Thoracic aorta (tissue), 2 donors: Measurements from ENCODE around the gene ZNF346. TPM values are rescaled to one million over a fixed set of nuclear protein-coding genes. Genes with fewer than 3 reads are reported as not detected.
"Not testable (repeated sequence)": the region's sequence is repeated elsewhere in the genome, so short reads cannot be mapped to it uniquely, and the experiment has no call there.

ENCODE experiments used
- ATAC-seq: fragments of 150-250 bp; one replicate; pipeline ENCODE4 v1.8.0; 2017; ENCODE audit warnings: low read depth; ENCODE audit not compliant: insufficient number of reproducible peaks, low FRiP score
- DNase-seq: peaks from one replicate; pipeline ENCODE4 v3.0.0-alpha.2; 2020; ENCODE audit warnings: low spot score
- H3K27ac ChIP-seq, 2 donors: fragments of 200-600 bp; sonication (generic); 1 replicate in 1 of 2; 2 replicates in 1 of 2; pipeline ENCODE4 v1.5.1; 2016; ENCODE audit warnings: mild to moderate bottlenecking in 2 of 2, moderate library complexity in 2 of 2
- H3K27me3 ChIP-seq: fragments of 200-600 bp; sonication (generic); replicated peaks from 2 replicates; pipeline ENCODE4 v1.6.0; 2016; ENCODE audit warnings: mild to moderate bottlenecking; ENCODE audit not compliant: insufficient read depth
- H3K36me3 ChIP-seq: fragments of 200-600 bp; sonication (generic); one replicate; pipeline ENCODE4 v1.5.1; 2016
- H3K4me1 ChIP-seq, 2 donors: fragments of 200-600 bp; sonication (generic); 1 replicate in 1 of 2; 2 replicates in 1 of 2; pipeline versions ENCODE4 v1.5.1 to v1.6.0; 2016; ENCODE audit warnings: low read depth in 2 of 2, mild to moderate bottlenecking in 1 of 2; ENCODE audit not compliant: control insufficient read depth in 1 of 2
- H3K4me3 ChIP-seq: fragments of 200-600 bp; sonication (generic); 2 replicates; pipeline ENCODE4 v1.5.1; 2016; ENCODE audit warnings: mild to moderate bottlenecking
- H3K9me3 ChIP-seq: fragments of 200-600 bp; sonication (generic); 2 replicates; pipeline ENCODE4 v1.5.1; 2016
- total RNA-seq, 2 donors: library from RNA; depleted of rRNA; stranded (reverse); fragments of >200 nt; gene quantifications; one replicate each; pipeline versions ENCODE4 v1.1.0 to v1.2.3, GENCODE V29; 2016
- TF ChIP-seq, protein P1 (sequence below): fragments of 200-600 bp; sonication (generic); IDR thresholded peaks from one replicate; pipeline ENCODE4 v1.5.1; 2019; ENCODE audit warnings: antibody characterized with exemption

Gene ZNF346
- total RNA-seq, 2 donors from 2014 or later = 22.9 to 25.1 TPM

DNA sequence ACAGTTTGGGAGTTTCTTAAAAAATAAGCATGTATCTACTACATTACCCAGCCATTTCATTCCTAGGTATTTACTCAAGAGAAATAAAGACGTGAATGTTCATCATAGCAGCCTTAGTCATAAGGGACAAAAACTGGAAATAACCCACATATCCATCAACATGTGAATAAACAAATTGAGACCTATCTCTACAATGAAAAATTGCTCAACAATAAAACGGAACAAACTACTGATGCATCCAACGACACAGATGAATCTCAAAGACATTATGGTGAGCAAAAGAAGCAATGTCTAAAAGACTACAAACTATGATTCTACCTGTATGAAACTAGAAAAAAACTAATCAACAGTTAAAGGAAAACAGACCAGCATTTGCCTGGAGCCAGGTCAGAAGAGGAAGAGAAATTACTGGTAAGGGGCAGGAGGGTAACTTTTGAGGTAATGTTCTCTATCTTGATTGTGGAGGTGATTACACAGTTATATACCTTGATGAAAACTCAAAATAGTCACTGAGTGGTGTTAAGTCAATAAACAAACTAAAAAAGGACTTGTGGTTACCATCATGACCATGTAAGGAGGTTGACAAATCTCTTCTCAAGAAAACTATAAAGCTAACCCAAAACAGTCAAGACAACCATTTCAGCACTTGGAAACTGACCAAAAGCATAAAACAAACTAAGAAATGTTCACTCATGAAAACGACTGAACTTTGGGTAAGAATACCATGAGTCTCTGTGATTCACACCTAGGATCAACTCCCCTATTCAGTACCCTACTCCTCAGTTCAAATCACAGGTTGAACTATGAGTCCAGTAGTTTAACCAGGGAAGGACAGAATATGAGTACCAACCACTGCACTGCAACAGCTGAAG is 26.4 kb upstream of the ZNF346 start:
- Histone ChIP-seq H3K27ac (peak overlapping the region in 1 of 2 donors; percentile 3), H3K36me3 (no peaks in the 10 kb centered on the region), H3K4me3 (no peak overlapping the region), H3K4me1 (peaks cover 9 to 19% of the 10 kb centered on the region in 2 donors), H3K27me3 (no peaks in the 10 kb centered on the region), H3K9me3 (peaks cover 8% of the 10 kb centered on the region)
- DNase-seq (no peak), ATAC-seq (no peak)
- TF ChIP-seq, protein P1, sequence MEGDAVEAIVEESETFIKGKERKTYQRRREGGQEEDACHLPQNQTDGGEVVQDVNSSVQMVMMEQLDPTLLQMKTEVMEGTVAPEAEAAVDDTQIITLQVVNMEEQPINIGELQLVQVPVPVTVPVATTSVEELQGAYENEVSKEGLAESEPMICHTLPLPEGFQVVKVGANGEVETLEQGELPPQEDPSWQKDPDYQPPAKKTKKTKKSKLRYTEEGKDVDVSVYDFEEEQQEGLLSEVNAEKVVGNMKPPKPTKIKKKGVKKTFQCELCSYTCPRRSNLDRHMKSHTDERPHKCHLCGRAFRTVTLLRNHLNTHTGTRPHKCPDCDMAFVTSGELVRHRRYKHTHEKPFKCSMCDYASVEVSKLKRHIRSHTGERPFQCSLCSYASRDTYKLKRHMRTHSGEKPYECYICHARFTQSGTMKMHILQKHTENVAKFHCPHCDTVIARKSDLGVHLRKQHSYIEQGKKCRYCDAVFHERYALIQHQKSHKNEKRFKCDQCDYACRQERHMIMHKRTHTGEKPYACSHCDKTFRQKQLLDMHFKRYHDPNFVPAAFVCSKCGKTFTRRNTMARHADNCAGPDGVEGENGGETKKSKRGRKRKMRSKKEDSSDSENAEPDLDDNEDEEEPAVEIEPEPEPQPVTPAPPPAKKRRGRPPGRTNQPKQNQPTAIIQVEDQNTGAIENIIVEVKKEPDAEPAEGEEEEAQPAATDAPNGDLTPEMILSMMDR = no peak

DNA sequence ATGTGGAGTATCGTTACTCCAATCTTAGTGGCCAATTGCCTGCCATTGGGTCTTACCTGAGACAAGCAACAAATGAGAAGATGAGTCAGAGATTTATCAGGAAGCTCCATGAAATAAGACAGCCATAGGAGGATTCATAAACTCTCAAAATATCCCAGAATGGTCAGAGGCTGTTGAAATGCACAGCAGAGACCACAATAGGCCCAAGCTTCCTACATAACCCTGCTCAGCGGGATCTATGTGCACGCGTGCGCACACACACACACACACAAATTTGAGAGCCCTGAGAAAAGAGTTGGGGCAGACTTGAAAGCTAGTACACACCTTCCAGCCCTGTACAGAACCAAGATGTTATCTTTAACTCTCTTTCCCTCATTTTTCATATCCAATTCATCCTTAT is 25.7 kb upstream of the ZNF346 start:
- H3K27ac ChIP-seq = peak overlapping the region in 1 of 2 donors; percentile 3
- no peak for DNase-seq

DNA sequence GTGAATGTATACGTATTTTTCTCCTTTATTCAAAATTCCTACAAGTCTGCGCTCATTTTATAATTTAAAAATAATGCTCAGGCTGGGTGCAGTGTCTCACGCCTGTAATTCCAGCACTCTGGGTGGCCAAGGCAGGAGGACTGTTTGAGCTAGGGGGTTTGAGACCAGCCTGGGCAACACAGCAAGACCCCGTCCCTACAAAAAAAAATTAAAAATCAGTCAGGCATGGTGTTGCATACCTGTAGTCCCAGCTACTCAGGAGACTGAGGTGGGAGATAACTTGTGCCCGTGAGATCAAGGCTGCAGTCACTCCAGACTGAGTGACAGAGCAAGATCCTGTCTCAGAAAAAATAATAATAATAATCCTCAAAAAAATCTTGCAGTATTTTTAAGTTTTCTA is 23.7 kb upstream of the ZNF346 start:
- Histone ChIP-seq H3K4me1 (peaks cover 9 to 24% of the 10 kb centered on the region in 2 donors), H3K4me3 (no peak overlapping the region), H3K27me3 (no peaks in the 10 kb centered on the region), H3K27ac (no peak overlapping the region), H3K9me3 (peaks cover 3% of the 10 kb centered on the region), H3K36me3 (no peaks in the 10 kb centered on the region)
- DNase-seq (no peak), ATAC-seq (no peak)
- TF ChIP-seq, protein P1 = no peak

More for the DNA sequence above, 25.7 kb upstream of the ZNF346 start:
- Histone ChIP-seq H3K9me3 (peaks cover 8% of the 10 kb centered on the region), H3K4me3 (no peak overlapping the region), H3K36me3 (no peaks in the 10 kb centered on the region), H3K4me1 (peaks cover 9 to 19% of the 10 kb centered on the region in 2 donors), H3K27me3 (no peaks in the 10 kb centered on the region)
- ATAC-seq = no peak
- TF ChIP-seq, protein P1 = no peak

DNA sequence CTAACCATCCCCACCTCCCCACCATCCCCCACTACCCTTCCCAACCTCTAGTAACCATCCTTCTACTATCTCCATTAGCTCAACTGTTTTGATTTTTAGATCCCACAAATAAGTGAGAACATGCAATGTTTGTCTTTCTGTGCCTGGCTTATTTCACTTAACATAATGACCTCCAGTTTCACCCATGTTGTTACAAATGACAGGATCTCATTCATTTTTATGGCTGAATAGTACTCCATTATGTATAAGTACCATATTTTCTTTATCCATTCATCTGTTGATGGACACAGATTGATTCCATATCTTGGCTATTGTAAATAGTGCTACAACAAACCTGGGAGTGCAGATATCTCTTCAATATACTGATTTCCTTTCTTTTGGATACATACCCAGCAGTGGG is 23.0 kb upstream of the ZNF346 start:
- H3K9me3 ChIP-seq, H3K4me3 ChIP-seq, DNase-seq, H3K27ac ChIP-seq, ATAC-seq, H3K36me3 ChIP-seq, H3K27me3 ChIP-seq: not testable (repeated sequence)
- H3K4me1 ChIP-seq = peaks cover 9 to 30% of the 10 kb centered on the region in 2 donors

DNA sequence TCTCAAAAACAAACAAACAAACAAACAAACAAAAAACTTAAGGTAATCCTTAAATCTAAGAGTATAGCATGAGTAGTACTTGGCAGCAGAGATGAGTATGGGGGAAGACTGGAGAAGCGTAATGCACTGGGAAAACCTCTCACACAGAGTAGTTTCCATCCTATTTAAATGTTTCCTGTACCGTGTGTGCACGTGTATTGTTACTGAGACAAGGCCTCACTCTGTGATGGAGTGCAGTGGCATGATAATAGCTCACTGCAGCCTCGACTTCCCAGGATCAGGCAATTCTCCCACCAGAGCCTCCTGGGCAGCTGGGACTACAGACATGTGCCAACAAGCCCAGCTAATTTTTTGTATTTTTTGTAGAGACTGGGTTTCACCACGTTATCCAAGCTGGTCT is 18.8 kb upstream of the ZNF346 start:
- DNase-seq = no peak
- peaks cover 7 to 23% of the 10 kb centered on the region in 2 donors for H3K4me1 ChIP-seq
- H3K36me3 ChIP-seq = no peaks in the 10 kb centered on the region
- H3K9me3 ChIP-seq = no peaks in the 10 kb centered on the region
- H3K27ac ChIP-seq = no peak overlapping the region
- no peak overlapping the region for H3K4me3 ChIP-seq
- TF ChIP-seq, protein P1 = no peak
- ATAC-seq = no peak
- no peaks in the 10 kb centered on the region for H3K27me3 ChIP-seq
